ENCODE data around the gene KIAA1671.

The KIAA1671 gene

GRCh38 chr22:25102722-25103121 lies 150.2 kb downstream of the KIAA1671 start:
- no peak for TF ChIP-seq CTCF (IDR thresholded peaks at IDR 0.05)
- DNase-seq = no peak
- peaks cover 19% of the 10 kb centered on the region for H3K4me1 Mint-ChIP-seq
- H3K4me3 Mint-ChIP-seq = no peak overlapping the region
- H3K27me3 Mint-ChIP-seq (ENCODE audit: low read depth, poor library complexity) = peaks cover 5% of the 10 kb centered on the region
- no peaks in the 10 kb centered on the region for H3K9me3 Mint-ChIP-seq
- H3K27ac Mint-ChIP-seq = no peak overlapping the region
- no peaks in the 10 kb centered on the region for H3K36me3 Mint-ChIP-seq (ENCODE audit: low read depth)

- DNase-seq = no peak
- Mint-ChIP-seq H3K4me3 (no peak overlapping the region), H3K27me3 (ENCODE audit: low read depth, poor library complexity) (peaks cover 5% of the 10 kb centered on the region), H3K36me3 (ENCODE audit: low read depth) (peaks cover 8% of the 10 kb centered on the region), H3K9me3 (no peaks in the 10 kb centered on the region), H3K27ac (no peak overlapping the region), H3K4me1 (peaks cover 13% of the 10 kb centered on the region)
- TF ChIP-seq CTCF (IDR thresholded peaks at IDR 0.05) = no peak
These were observed 151.9 kb downstream of the KIAA1671 start for GRCh38 chr22:25104367-25104766.

- DNase-seq = no peak
- H3K27me3 Mint-ChIP-seq (ENCODE audit: low read depth, poor library complexity) = peaks cover 5% of the 10 kb centered on the region
- H3K4me1 Mint-ChIP-seq = peaks cover 20% of the 10 kb centered on the region
- H3K9me3 Mint-ChIP-seq = no peaks in the 10 kb centered on the region
- TF ChIP-seq CTCF (IDR thresholded peaks at IDR 0.05) = no peak
- no peak overlapping the region for H3K27ac Mint-ChIP-seq
- H3K36me3 Mint-ChIP-seq (ENCODE audit: low read depth) = peaks cover 8% of the 10 kb centered on the region
- H3K4me3 Mint-ChIP-seq = no peak overlapping the region
These were observed 153.5 kb downstream of the KIAA1671 start for GRCh38 chr22:25105817-25106650.

- no peak for DNase-seq
- peak overlapping the region; percentile 23 for H3K4me3 Mint-ChIP-seq
- peaks cover 2% of the 10 kb centered on the region for H3K27me3 Mint-ChIP-seq (ENCODE audit: low read depth, poor library complexity)
- H3K4me1 Mint-ChIP-seq = peaks cover 54% of the 10 kb centered on the region
- no peaks in the 10 kb centered on the region for H3K9me3 Mint-ChIP-seq
- peak overlapping the region; percentile 60 for H3K27ac Mint-ChIP-seq
- H3K36me3 Mint-ChIP-seq (ENCODE audit: low read depth) = peaks cover 8% of the 10 kb centered on the region
- no peak for TF ChIP-seq CTCF (IDR thresholded peaks at IDR 0.05)
These were observed 157.5 kb downstream of the KIAA1671 start for GRCh38 chr22:25109878-25110595.

GRCh38 chr22:25110596-25110845 lies 158.0 kb downstream of the KIAA1671 start:
- Mint-ChIP-seq H3K4me3 (peak overlapping the region; percentile 86), H3K36me3 (ENCODE audit: low read depth) (peaks cover 8% of the 10 kb centered on the region), H3K9me3 (no peaks in the 10 kb centered on the region), H3K4me1 (peaks cover 58% of the 10 kb centered on the region), H3K27me3 (ENCODE audit: low read depth, poor library complexity) (peaks cover 2% of the 10 kb centered on the region), H3K27ac (peak overlapping the region; percentile 100)
- TF ChIP-seq CTCF (IDR thresholded peaks at IDR 0.05) = no peak
- no peak for DNase-seq

All from nephron progenitor cell (in vitro differentiated cells).